Activated CD8-positive, alpha-beta memory T cell treated with anti-CD3 and anti-CD28 coated beads for 1 hour (primary cell): ENCODE data around the gene BCL2L14.
A peak's percentile ranks its signal among the peaks of the same experiment; 100 is the strongest.

Source experiments
- DNase-seq, 2 donors: peaks; one replicate each; pipeline ENCODE4 v3.0.0-alpha.2; 2020; ENCODE audit warnings: low read depth in 1 of 2; ENCODE audit errors: extremely low read depth in 1 of 2

BCL2L14 gene, protein sequence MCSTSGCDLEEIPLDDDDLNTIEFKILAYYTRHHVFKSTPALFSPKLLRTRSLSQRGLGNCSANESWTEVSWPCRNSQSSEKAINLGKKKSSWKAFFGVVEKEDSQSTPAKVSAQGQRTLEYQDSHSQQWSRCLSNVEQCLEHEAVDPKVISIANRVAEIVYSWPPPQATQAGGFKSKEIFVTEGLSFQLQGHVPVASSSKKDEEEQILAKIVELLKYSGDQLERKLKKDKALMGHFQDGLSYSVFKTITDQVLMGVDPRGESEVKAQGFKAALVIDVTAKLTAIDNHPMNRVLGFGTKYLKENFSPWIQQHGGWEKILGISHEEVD

DNA sequence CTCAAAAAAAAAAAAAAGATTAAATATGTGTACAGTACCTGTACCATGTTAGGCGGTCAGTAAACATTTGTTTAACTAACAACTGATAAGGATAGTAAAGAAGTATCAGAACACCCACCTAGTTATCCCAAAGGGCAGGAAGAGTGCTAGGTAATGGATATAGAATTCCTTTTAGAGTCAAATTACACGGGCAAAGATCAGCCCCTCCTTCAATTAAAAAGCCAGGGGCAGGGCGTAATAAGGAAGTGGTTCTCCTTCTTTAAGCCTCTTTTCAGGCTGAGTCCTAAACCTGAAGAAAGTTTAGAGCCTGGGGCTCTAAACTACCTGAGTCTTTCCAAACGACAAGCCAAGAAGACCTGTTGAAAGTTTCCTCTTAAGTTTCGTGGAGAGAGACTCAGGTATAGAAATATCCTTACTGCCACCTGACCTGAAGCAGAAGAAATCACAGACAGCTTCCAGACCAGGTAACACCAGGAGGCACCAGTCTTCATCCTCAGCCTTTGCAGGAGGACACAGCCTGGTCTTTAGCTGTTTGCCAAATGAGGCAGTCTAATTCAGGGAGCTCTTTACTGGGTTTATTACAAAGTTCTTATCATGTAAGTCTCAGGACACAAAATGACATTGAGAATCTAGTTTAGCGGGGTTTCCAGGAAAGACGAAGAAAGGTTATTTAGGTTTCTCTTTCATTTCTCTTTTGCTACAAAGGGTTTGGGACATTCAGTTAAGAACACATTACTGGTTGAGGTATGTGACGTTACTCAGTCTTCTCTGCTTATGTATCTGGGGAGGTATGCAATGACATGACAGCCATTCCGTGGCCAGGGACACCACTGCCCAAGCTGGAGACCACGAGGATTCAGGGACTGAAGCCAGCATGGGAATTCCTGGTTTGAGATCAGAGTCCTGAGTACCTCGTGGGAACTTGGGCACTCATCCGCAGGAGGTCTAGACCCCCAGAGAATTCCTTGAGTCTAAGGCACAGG, at the start of gene BCL2L14:
Gene BCL2L14 (plus strand): TSS at position 266 of the 983 bp plus-strand sequence. CDS start 8,367 bp downstream, outside the sequence.
- no peak for DNase-seq

DNA sequence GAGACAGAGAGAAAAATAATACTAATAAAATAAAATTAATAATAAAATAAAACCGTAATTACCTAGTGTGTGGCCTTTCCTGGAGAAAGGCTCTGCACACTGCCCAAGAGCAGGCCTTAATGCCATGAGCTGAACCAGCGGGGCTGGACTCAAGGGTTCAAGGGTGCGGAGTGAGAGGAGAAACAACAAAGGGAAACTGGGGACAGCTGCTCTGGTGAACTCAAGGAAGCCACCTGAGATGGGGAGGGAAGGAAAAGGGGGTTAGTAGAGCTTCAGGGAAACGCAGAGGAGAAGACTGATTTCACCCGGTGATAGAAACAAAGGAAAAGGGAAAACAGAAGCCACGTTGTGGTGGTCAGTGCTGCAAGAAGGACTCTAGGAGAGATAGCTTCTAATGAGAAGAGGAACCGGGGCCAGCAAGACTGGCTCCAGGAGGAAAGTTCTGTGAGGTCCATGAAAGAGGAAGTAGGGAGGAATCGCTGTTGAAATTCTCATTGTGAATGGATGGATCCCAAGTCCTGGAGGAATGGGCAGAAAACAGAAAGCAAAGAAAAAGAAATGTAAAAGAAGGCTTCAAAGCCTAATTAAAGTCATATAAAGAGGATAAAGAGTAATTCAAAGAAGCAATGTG, 48.3 kb upstream of the BCL2L14 start:
- DNase-seq: no peak

DNA sequence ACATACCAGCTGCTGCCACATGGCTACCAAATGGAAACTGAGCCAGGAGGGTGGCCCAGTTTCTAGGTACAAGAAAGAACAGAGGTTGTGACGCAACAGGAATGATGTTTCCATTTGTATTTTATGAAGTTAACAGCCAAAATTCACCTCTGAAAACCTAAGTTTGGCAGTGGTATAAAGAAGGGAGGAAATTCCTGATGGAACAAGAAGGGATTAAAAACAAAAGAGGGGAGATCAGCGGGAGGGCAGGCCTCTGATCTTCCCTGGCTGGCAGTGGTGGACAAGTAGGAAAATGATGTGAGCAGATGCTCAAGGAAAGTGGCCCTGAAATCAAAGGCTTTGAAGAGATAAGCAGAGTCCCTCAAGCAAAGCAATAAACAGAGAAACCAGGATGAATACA, 47.3 kb upstream of the BCL2L14 start:
- no peak for DNase-seq

DNA sequence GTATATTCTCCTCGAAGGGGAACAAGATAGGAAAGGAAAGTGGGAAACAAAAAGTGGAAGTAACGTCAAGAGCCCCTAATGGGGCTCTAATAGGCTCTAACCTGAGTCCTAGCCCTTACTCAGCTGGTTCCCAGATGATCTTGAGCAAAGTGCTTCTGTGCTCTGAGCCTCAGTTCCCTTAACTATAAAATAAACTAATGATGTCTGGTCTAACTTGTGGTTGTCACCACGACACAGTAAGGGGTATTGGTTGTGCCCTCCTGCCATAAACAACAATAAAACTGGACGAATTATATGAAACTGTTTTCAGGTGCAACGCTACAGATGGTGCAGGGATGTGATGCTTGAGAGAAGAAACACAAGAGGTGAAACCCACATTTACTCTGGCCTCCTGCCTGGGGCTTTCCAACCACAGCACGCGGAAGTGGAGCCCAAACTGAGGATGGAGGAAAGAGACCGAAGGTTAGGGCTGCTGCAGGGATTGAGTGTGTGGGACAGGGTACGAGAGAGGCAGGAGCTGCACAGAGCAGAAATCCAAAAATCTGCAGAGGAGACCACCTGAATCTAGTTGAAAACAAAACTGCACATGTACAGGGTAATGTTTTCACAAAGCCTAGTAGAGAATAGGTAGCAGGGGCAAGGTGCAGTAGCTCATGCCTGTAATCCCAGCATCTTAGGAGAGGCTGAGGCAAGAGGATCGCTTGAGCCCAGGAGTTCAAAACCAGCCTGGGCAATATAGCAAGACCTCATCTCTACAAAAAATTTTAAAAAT, 45.6 kb upstream of the BCL2L14 start:
- DNase-seq: no peak

GRCh38 chr12:12025799-12026386, 44.8 kb upstream of the BCL2L14 start:
- DNase-seq: no peak

DNA sequence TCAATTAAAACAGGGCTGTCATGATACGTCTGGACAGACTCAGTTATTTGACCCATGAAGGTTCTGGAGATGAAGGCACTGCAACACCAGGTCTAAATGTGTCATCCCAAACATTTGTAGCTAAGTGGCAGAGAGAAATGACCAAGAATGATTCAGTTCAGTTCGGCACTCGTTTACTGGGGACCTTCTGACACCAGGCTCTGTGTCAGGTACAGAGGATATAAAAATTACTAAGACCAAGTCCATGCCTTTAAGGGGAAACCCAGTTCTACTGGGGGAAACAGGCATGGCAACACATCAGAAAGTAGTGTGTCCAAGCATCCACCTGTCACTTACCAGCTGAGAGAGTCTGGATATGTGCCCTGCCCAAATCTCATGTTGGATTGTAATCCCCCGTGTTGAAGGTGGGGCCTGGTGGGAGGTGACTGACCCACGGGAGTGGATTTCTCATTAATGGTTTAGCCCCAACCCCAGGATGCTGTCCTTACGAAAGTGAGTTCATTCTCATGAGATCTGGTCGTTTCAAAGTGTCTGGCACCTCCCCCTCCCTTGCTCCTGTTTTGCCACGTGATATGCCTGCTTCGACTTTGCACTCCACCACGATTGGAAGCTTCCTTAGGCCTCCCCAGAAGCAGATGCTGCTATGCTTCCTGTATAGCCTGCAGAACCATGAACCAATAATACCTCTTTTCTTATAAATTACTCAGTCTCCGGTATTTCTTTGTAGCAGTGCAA, 41.9 kb upstream of the BCL2L14 start:
- DNase-seq: no peak

DNA sequence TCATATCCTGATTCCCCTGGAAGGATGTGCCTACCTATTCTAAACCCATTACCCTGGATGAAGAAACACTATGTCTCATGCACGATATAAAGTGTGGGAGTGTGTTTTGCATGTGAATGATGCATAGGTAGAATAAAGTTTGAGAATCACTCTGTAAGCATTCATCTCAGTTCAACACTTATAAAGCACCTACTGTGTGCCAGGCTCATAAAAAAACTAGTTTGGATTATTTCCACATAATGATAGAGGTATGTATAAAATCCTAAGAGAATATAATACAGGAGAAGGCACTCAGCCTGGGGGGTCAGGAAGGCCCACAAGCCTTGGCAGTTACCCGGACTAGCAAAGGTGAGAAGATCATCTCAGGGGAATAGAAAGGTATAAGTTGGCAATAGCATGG, 41.1 kb upstream of the BCL2L14 start:
- no peak for DNase-seq

GRCh38 chr12:12032260-12032791, 38.4 kb upstream of the BCL2L14 start:
- no peak for DNase-seq

DNA sequence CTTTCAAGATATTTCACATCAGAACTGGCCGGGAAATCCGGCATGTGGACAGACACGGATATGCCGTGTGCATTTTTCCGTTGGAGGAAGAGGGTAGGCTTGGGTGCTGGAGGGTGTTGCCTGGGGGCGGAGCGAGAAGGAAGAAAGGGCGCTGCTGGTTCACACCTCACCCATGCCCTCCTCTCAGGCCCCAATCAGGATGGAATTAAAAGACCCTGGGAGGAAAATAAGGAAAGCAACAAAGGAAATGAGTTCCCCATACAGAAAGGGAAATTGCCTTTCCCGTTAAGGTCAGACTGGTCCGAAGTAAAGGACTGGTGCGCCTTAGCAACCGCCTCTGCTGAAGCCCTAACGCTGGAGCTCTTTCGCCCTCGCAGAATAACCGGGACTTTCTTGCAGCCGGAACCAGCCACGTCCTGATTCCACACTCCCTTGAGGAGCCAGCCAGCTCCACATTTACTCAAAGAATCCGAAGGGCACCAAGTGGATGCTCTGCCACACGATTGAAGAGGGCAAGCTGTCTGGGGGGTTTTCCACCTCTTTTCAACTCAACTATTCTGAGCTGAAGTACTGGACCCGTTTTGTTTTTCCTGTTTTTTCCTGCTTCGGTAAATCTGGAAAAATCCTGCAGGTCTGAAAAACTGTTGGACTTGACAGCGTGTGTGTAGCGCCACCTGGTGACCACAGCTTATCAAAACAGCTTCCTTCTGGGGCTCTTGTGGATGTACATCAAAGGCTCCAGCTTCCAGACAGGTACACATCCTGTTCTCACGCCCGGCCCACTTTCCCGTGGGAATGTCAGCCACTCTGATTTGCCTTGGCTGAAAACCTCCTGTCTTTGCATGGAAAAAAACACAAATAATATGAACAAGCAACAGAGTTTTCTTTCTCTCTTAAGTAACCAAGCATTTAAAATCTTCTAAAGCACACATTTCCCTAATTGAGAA, 37.6 kb upstream of the BCL2L14 start:
- peak in 1 of 2 donors; percentile 57 for DNase-seq

- DNase-seq: no peak
Measured at GRCh38 chr12:12033824-12034223, 36.9 kb upstream of the BCL2L14 start.

- no peak for DNase-seq
Measured at GRCh38 chr12:12034344-12034743, 36.4 kb upstream of the BCL2L14 start.

DNA sequence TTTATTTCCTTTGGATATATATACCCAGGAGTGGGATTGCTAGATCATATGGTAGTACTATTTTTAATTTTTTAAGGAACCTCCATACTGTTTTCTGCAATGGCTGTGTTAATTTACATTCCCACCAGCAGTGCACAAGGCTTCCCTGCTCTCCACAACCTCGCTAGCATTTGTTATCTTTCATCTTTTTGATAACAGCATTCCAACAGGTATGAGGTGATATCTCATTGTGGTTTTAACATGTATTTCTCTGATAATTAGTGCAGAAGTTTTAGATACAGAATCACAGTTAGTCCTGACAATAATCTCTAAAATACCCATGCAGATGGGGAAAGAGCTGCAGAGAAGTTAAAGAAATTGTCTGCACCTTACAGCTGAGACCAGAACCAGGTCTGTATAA, 35.5 kb upstream of the BCL2L14 start:
- DNase-seq: no peak

GRCh38 chr12:12036901-12037300, 33.8 kb upstream of the BCL2L14 start:
- DNase-seq: no peak

GRCh38 chr12:12039897-12040296, 30.8 kb upstream of the BCL2L14 start:
- DNase-seq: no peak

- no peak for DNase-seq
Measured at GRCh38 chr12:12046401-12046800, 24.3 kb upstream of the BCL2L14 start.

- no peak for DNase-seq
Measured at GRCh38 chr12:12047682-12048081, 23.1 kb upstream of the BCL2L14 start.

- DNase-seq: no peak
Measured at GRCh38 chr12:12048266-12048665, 22.5 kb upstream of the BCL2L14 start.

- DNase-seq: no peak
Measured at GRCh38 chr12:12048714-12049113, 22.0 kb upstream of the BCL2L14 start.
